Measurements from ENCODE around the gene RBFOX2.

RBFOX2 gene

DNA sequence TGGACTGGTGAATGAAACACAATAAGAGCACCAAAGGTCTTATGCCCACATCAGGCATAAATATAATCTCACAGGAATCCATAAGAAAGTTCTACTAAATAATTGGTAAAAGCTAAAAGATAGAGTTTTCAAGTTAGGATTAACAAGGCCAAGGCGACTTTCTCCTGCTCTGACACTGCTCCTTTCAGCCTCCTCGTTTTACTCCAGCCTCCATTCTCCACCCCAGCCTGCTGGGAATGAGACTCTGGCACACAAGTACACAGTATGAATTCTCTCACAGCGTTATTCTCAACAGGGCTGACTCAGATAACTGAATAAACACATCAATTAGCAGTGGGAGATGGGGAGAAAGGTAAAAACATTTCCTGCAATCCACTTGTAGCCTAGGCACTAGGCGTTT, 216.0 kb downstream of the RBFOX2 start:
- TF ChIP-seq, protein P1, sequence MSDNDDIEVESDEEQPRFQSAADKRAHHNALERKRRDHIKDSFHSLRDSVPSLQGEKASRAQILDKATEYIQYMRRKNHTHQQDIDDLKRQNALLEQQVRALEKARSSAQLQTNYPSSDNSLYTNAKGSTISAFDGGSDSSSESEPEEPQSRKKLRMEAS (IDR thresholded peaks at IDR 0.05): no peak
- TF ChIP-seq CEBPB (IDR thresholded peaks at IDR 0.05) (no peak), NFIC (IDR thresholded peaks at IDR 0.05) (no peak), FOXM1 (IDR thresholded peaks at IDR 0.05; ENCODE audit: borderline replicate concordance, low read depth) (no peak), CREB1 (IDR thresholded peaks at IDR 0.05; ENCODE audit: low read depth) (no peak), ZBTB7A (IDR thresholded peaks at IDR 0.05; ENCODE audit: low read depth) (no peak), EGR1 (IDR thresholded peaks at IDR 0.05) (no peak), EP300 (IDR thresholded peaks at IDR 0.05; ENCODE audit: borderline replicate concordance) (no peak), YY1 (IDR thresholded peaks at IDR 0.05; ENCODE audit: low read depth) (no peak), RAD21 (IDR thresholded peaks at IDR 0.05; ENCODE audit: low read depth) (no peak), TAF1 (IDR thresholded peaks at IDR 0.05; ENCODE audit: low read depth) (no peak), TEAD4 (IDR thresholded peaks at IDR 0.05) (no peak)
- TF ChIP-seq, protein P2, sequence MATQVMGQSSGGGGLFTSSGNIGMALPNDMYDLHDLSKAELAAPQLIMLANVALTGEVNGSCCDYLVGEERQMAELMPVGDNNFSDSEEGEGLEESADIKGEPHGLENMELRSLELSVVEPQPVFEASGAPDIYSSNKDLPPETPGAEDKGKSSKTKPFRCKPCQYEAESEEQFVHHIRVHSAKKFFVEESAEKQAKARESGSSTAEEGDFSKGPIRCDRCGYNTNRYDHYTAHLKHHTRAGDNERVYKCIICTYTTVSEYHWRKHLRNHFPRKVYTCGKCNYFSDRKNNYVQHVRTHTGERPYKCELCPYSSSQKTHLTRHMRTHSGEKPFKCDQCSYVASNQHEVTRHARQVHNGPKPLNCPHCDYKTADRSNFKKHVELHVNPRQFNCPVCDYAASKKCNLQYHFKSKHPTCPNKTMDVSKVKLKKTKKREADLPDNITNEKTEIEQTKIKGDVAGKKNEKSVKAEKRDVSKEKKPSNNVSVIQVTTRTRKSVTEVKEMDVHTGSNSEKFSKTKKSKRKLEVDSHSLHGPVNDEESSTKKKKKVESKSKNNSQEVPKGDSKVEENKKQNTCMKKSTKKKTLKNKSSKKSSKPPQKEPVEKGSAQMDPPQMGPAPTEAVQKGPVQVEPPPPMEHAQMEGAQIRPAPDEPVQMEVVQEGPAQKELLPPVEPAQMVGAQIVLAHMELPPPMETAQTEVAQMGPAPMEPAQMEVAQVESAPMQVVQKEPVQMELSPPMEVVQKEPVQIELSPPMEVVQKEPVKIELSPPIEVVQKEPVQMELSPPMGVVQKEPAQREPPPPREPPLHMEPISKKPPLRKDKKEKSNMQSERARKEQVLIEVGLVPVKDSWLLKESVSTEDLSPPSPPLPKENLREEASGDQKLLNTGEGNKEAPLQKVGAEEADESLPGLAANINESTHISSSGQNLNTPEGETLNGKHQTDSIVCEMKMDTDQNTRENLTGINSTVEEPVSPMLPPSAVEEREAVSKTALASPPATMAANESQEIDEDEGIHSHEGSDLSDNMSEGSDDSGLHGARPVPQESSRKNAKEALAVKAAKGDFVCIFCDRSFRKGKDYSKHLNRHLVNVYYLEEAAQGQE (IDR thresholded peaks at IDR 0.05; ENCODE audit: low read depth): no peak
- TF ChIP-seq, protein P3, sequence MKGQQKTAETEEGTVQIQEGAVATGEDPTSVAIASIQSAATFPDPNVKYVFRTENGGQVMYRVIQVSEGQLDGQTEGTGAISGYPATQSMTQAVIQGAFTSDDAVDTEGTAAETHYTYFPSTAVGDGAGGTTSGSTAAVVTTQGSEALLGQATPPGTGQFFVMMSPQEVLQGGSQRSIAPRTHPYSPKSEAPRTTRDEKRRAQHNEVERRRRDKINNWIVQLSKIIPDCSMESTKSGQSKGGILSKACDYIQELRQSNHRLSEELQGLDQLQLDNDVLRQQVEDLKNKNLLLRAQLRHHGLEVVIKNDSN (IDR thresholded peaks at IDR 0.05): no peak

DNA sequence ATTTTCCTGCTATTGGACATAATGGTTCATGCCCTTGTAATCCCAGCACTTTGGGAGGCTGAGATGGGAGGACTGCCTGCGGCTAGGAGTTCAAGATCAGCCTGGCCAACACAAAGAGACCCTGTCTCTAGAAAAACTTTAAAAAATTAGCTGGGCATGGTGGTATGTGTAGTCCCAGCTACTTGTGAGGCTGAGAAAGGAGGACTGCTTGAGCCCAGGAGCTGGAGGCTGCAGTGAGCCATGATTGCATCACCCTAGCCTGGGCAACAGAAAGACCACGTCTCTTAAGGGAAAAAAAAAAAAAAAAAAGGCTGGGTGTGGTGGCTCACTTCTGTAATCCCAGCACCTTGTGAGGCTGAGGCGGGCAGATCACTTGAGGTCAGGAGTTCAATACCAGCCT, 217.0 kb downstream of the RBFOX2 start:
- TF ChIP-seq, protein P1 (IDR thresholded peaks at IDR 0.05): no peak
- TF ChIP-seq YY1 (IDR thresholded peaks at IDR 0.05; ENCODE audit: low read depth): no peak
- TF ChIP-seq EP300 (IDR thresholded peaks at IDR 0.05; ENCODE audit: borderline replicate concordance): no peak
- no peak for TF ChIP-seq CEBPB (IDR thresholded peaks at IDR 0.05)
- no peak for TF ChIP-seq FOXM1 (IDR thresholded peaks at IDR 0.05; ENCODE audit: borderline replicate concordance, low read depth)
- no peak for TF ChIP-seq NFIC (IDR thresholded peaks at IDR 0.05)
- TF ChIP-seq TCF12 (IDR thresholded peaks at IDR 0.05; ENCODE audit: low read depth): no peak
- TF ChIP-seq CREB1 (IDR thresholded peaks at IDR 0.05; ENCODE audit: low read depth): no peak
- no peak for TF ChIP-seq TAF1 (IDR thresholded peaks at IDR 0.05; ENCODE audit: low read depth)
- TF ChIP-seq EGR1 (IDR thresholded peaks at IDR 0.05): no peak
- no peak for TF ChIP-seq RAD21 (IDR thresholded peaks at IDR 0.05; ENCODE audit: low read depth)
- no peak for TF ChIP-seq TEAD4 (IDR thresholded peaks at IDR 0.05)

DNA sequence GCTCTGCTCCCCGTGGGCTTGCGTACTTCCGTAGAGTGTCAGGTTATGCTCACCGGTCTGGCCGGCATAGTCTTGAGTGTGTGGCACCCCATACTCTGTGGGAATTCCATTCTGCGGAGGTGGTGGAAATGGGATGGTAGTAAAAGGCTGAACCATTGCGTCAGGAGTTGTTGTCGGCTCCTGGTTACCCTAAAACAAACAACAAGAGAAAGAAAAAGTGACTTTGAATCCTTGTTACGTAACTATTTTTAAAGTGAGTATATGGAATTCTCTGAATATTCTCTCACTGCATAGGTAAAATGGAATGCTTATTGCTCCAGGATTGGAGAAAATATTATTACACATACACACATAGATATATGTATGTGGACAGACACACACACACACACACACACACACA, 218.8 kb downstream of the RBFOX2 start:
- TF ChIP-seq CREB1 (IDR thresholded peaks at IDR 0.05; ENCODE audit: low read depth): no peak
- TF ChIP-seq ZBTB7A (IDR thresholded peaks at IDR 0.05; ENCODE audit: low read depth): no peak
- TF ChIP-seq, protein P3 (IDR thresholded peaks at IDR 0.05): no peak
- no peak for TF ChIP-seq TEAD4 (IDR thresholded peaks at IDR 0.05)
- TF ChIP-seq, protein P1 (IDR thresholded peaks at IDR 0.05): no peak
- TF ChIP-seq NFIC (IDR thresholded peaks at IDR 0.05): no peak
- TF ChIP-seq, protein P2 (IDR thresholded peaks at IDR 0.05; ENCODE audit: low read depth): no peak
- no peak for TF ChIP-seq FOXM1 (IDR thresholded peaks at IDR 0.05; ENCODE audit: borderline replicate concordance, low read depth)
- TF ChIP-seq RAD21 (IDR thresholded peaks at IDR 0.05; ENCODE audit: low read depth): no peak
- no peak for TF ChIP-seq EGR1 (IDR thresholded peaks at IDR 0.05)
- no peak for TF ChIP-seq CEBPB (IDR thresholded peaks at IDR 0.05)
- TF ChIP-seq TAF1 (IDR thresholded peaks at IDR 0.05; ENCODE audit: low read depth): no peak
- TF ChIP-seq TCF12 (IDR thresholded peaks at IDR 0.05; ENCODE audit: low read depth): no peak
- no peak for TF ChIP-seq YY1 (IDR thresholded peaks at IDR 0.05; ENCODE audit: low read depth)
- TF ChIP-seq EP300 (IDR thresholded peaks at IDR 0.05; ENCODE audit: borderline replicate concordance): no peak

DNA sequence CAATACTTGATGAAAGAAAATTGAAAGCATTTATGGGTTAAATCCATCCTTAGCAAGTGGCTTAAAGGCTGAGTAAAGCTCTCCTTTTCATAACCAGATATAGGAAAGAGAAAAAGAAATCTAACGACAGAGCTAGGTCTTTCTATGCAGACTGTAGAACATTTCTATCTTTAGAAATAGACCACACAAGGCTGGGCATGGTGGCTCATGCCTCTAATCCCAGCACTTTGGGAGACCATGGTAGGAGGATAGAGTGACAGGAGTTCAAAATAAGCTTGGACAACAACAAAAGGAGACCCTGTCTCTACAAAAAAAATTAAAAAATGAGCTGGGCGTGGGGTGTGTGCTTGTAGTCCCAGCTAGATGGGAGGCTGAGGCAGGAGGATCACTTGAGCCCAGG, 220.2 kb downstream of the RBFOX2 start:
- no peak for TF ChIP-seq CEBPB (IDR thresholded peaks at IDR 0.05)

DNA sequence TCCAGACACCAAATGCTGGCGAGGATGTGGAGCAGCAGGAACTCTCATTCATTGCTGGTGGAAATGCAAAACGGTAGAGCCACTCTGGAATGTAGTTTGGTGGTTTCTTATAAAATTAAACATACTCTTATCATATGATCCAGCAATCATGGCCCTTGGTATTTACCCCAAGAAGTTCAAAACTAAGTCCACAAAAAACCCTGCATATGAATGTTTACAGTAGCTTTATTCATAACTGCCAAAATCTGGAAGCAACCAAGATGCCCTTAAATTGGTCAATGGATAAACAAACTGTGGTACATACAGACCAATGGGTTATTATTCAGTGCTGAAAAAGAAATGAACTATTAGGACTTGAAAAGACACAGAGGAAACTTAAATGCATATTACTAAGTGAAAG, 223.2 kb downstream of the RBFOX2 start:
- TF ChIP-seq NFIC (IDR thresholded peaks at IDR 0.05): no peak
- TF ChIP-seq, protein P1 (IDR thresholded peaks at IDR 0.05): no peak
- TF ChIP-seq, protein P3 (IDR thresholded peaks at IDR 0.05): no peak
- no peak for TF ChIP-seq EP300 (IDR thresholded peaks at IDR 0.05; ENCODE audit: borderline replicate concordance)
- no peak for TF ChIP-seq TAF1 (IDR thresholded peaks at IDR 0.05; ENCODE audit: low read depth)
- TF ChIP-seq, protein P2 (IDR thresholded peaks at IDR 0.05; ENCODE audit: low read depth): no peak
- TF ChIP-seq CEBPB (IDR thresholded peaks at IDR 0.05): no peak
- TF ChIP-seq RAD21 (IDR thresholded peaks at IDR 0.05; ENCODE audit: low read depth): no peak
- TF ChIP-seq YY1 (IDR thresholded peaks at IDR 0.05; ENCODE audit: low read depth): no peak

All from Ishikawa (cell line).